ENCODE results near the gene RCAN2. TPM values are rescaled to one million over a fixed set of nuclear protein-coding genes. Genes with fewer than 3 reads are reported as not detected.

Gene RCAN2
- total RNA-seq, 1 donor from 2014 or later: 3.6 TPM

DNA sequence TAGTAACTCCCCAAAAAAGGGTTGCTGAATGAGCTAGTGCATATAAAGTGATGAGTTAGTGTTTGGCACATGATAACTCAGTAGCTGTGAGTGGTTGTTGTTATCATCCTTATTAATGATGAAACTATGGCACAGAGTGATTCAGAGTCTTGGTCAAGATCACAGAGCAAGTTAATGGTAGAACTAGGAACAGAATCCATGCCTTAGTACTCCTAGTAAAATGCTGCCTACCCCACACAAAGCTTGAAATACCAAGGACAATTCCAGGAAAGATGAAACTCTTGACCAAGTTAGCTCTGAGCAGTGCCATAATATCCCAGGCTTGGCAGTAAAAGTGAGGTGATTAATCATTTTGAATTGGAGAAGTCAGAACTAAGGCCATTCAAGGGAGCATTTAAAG is 211.4 kb downstream of the RCAN2 start:
- no peak overlapping the region for H3K4me3 Mint-ChIP-seq
- H3K4me1 Mint-ChIP-seq: no peaks in the 10 kb centered on the region
- no peak overlapping the region for H3K27ac Mint-ChIP-seq (ENCODE audit: unreplicated experiment)
- no peaks in the 10 kb centered on the region for H3K36me3 Mint-ChIP-seq (ENCODE audit: low read depth)
- TF ChIP-seq, protein P1, sequence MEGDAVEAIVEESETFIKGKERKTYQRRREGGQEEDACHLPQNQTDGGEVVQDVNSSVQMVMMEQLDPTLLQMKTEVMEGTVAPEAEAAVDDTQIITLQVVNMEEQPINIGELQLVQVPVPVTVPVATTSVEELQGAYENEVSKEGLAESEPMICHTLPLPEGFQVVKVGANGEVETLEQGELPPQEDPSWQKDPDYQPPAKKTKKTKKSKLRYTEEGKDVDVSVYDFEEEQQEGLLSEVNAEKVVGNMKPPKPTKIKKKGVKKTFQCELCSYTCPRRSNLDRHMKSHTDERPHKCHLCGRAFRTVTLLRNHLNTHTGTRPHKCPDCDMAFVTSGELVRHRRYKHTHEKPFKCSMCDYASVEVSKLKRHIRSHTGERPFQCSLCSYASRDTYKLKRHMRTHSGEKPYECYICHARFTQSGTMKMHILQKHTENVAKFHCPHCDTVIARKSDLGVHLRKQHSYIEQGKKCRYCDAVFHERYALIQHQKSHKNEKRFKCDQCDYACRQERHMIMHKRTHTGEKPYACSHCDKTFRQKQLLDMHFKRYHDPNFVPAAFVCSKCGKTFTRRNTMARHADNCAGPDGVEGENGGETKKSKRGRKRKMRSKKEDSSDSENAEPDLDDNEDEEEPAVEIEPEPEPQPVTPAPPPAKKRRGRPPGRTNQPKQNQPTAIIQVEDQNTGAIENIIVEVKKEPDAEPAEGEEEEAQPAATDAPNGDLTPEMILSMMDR (conservative IDR thresholded peaks at IDR 0.05): no peak
- no peaks in the 10 kb centered on the region for H3K9me3 Mint-ChIP-seq
- H3K27me3 Mint-ChIP-seq (ENCODE audit: low read depth): peaks cover 2% of the 10 kb centered on the region
- no peak for DNase-seq (ENCODE audit: low read depth, low spot score)

DNA sequence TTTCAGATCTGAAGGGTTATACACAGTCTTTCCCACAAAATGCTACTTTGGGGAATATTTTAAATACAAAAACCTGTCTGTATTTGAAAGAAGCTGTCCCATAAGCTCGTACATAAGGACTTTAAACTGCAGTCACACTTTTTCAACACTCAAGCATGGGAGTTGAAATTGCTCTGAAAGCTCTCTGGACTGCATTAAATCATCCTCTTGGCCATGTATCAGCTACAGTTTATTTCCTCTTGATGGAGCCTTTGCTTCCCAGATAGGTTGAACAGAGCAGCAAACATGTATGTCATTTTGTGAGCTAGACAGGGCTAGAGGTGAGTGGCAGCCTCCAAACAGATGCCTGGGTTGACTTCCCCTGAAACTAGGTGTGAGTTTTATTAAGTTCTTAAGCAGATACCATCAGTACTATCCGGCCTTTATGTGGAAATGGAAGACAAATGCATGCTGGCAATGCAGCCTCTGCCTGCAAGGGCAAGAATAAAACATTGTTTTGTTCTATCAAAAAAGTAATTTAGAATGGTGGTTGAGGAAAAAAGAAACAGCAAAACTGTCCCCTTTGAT is 214.6 kb downstream of the RCAN2 start:
- TF ChIP-seq, protein P1 (conservative IDR thresholded peaks at IDR 0.05): no peak
- no peak for DNase-seq (ENCODE audit: low read depth, low spot score)
- peaks cover 2% of the 10 kb centered on the region for H3K27me3 Mint-ChIP-seq (ENCODE audit: low read depth)
- H3K27ac Mint-ChIP-seq (ENCODE audit: unreplicated experiment): no peak overlapping the region
- H3K4me1 Mint-ChIP-seq: no peaks in the 10 kb centered on the region
- no peak overlapping the region for H3K4me3 Mint-ChIP-seq
- no peaks in the 10 kb centered on the region for H3K36me3 Mint-ChIP-seq (ENCODE audit: low read depth)
- no peaks in the 10 kb centered on the region for H3K9me3 Mint-ChIP-seq

DNA sequence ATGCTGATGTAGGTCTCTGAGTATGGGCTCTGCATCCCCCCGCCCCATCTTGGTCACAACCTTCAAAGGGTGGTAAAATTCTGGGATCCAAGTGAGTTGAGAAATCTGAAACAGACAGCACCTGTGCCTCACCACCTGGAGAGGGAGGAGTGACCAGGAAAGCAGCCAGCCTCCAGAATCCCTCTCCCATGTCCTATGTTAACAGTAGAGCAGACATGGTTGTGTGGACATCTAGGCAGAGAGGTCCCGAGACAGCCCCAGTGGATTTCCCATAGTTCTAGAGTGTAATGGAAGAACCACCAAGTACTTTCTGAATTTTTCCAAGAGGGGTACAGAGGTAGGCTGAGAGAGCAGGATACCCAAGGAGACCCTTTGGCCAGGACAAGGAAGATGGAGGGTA is 216.7 kb downstream of the RCAN2 start:
- Mint-ChIP-seq H3K4me3 (no peak overlapping the region), H3K27ac (ENCODE audit: unreplicated experiment) (no peak overlapping the region), H3K27me3 (ENCODE audit: low read depth) (peaks cover 2% of the 10 kb centered on the region), H3K9me3 (no peaks in the 10 kb centered on the region), H3K4me1 (no peaks in the 10 kb centered on the region), H3K36me3 (ENCODE audit: low read depth) (no peaks in the 10 kb centered on the region)
- TF ChIP-seq, protein P1 (conservative IDR thresholded peaks at IDR 0.05): no peak
- DNase-seq (ENCODE audit: low read depth, low spot score): no peak

DNA sequence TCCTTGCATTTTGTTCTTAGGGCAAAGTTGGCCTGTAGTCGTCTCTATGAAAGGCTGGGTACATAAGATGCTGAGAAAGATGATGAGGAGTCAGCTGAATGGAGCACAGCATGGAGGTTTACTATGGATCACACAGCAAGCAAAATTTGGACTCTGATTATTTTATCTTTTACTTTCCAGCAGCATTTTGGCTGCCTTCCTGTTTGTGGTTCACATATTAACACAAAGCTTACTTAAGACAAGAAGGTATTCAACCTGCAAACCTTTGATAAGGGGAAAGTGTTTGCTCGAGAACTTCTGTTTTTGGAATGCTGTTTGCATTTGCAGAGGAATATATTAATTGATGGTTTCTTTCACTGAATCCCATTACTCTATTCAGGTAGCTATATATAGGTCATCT is 217.3 kb downstream of the RCAN2 start:
- no peak overlapping the region for H3K27ac Mint-ChIP-seq (ENCODE audit: unreplicated experiment)
- no peaks in the 10 kb centered on the region for H3K9me3 Mint-ChIP-seq
- H3K4me1 Mint-ChIP-seq: no peaks in the 10 kb centered on the region
- TF ChIP-seq, protein P1 (conservative IDR thresholded peaks at IDR 0.05): no peak
- H3K36me3 Mint-ChIP-seq (ENCODE audit: low read depth): no peaks in the 10 kb centered on the region
- H3K4me3 Mint-ChIP-seq: no peak overlapping the region
- H3K27me3 Mint-ChIP-seq (ENCODE audit: low read depth): peaks cover 2% of the 10 kb centered on the region
- no peak for DNase-seq (ENCODE audit: low read depth, low spot score)

DNA sequence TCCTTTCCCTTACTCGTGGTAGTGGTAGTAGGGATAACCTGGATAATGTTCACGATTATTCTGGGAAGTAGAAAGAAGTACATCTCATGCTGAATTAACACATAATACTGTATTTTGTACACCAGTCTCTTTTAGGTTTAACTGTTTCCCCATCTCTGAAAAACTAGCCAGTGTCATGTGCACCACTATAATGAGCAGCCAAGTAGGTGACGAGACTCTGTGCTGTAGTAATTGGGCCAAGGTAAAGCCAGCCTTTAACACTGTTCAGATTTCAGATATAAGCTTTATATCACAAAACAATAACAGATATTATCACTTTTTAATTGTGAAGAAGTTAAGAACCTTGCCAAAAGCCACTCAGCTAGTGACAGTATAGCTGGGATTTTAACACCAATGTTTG is 219.5 kb downstream of the RCAN2 start:
- DNase-seq (ENCODE audit: low read depth, low spot score): no peak
- H3K27ac Mint-ChIP-seq (ENCODE audit: unreplicated experiment): no peak overlapping the region
- peaks cover 2% of the 10 kb centered on the region for H3K27me3 Mint-ChIP-seq (ENCODE audit: low read depth)
- no peaks in the 10 kb centered on the region for H3K4me1 Mint-ChIP-seq
- TF ChIP-seq, protein P1 (conservative IDR thresholded peaks at IDR 0.05): no peak
- no peaks in the 10 kb centered on the region for H3K36me3 Mint-ChIP-seq (ENCODE audit: low read depth)
- H3K9me3 Mint-ChIP-seq: no peaks in the 10 kb centered on the region
- H3K4me3 Mint-ChIP-seq: no peak overlapping the region
